K562 (cell line): Measurements from ENCODE around the gene FMOD. TPM values are rescaled to one million over a fixed set of nuclear protein-coding genes. Genes with fewer than 3 reads are reported as not detected.

Experiments used
- ATAC-seq: fragments of 200-7000 bp; cut with Tn5 transposase; 3 replicates; pipeline ENCODE4 v1.9.1; 2020; ENCODE audit warnings: moderate library complexity
- BruUV-seq: library from RNA; stranded (reverse); fragments of 400-500 nt; replicated peaks from 2 replicates; lab custom pipeline; 2021; lab: Mats Ljungman, UMichigan
- CTCF ChIA-PET: fragments of 300-600 bp; formaldehyde crosslinking; extraction: SDS; loops from one replicate; lab custom pipeline; 2021; ENCODE audit warnings: low intra/inter-chr PET ratio; lab: Yijun Ruan, JAX
- POLR2A ChIA-PET: fragments of 300-600, 350-650 bp; sonication (Branson Sonifier 250); formaldehyde crosslinking; extraction: SDS; loops from one replicate; lab custom pipeline; 2021; ENCODE audit warnings: antibody characterized with exemption, inconsistent platforms; lab: Yijun Ruan, JAX
- DNase-seq, 4 experiments: peaks; one replicate each; pipeline versions ENCODE4 v3.0.0 to v3.0.0-alpha.2; 2011 to 2018; ENCODE audit warnings: low spot score in 3 of 4, mixed read lengths in 3 of 4; ENCODE audit errors: extremely low read depth in 1 of 4
- FAIRE-seq: peaks from 2 replicates; lab custom pipeline; 2011; peaks lifted over from hg19 to GRCh38; lab: Jason Lieb, UNC
- H2AFZ ChIP-seq: 2 replicates; pipeline ENCODE4 v1.6.0; 2011; ENCODE audit warnings: low read depth, low read length, control low read depth, inconsistent platforms
- H3K27ac ChIP-seq: fragments of 200-600 bp; 3 replicates; pipeline ENCODE4 v1.8.0; 2011; ENCODE audit warnings: low read depth, mild to moderate bottlenecking, control low read depth, inconsistent platforms, low read length, moderate library complexity, mixed read lengths; ENCODE audit errors: extremely low read depth
- H3K27me3 ChIP-seq, 2 experiments: fragments of 300-600 bp in 1 of 2; 2 replicates in 1 of 2; 3 replicates in 1 of 2; pipeline versions ENCODE4 v1.6.0 to v1.8.0; 2011; ENCODE audit warnings: inconsistent platforms in 2 of 2, low read length in 2 of 2, mild to moderate bottlenecking in 1 of 2, mixed read lengths in 1 of 2, moderate library complexity in 1 of 2; ENCODE audit not compliant: control insufficient read depth in 2 of 2, insufficient read depth in 2 of 2
- H3K36me3 ChIP-seq: fragments of 300-600 bp; 3 replicates; pipeline ENCODE4 v1.8.0; 2011; ENCODE audit warnings: mild to moderate bottlenecking, low read length, inconsistent platforms; ENCODE audit not compliant: control insufficient read depth, insufficient read depth
- H3K4me1 ChIP-seq, 2 experiments: fragments of 200-600 bp in 1 of 2; replicated peaks in 1 of 2; 2 replicates in 1 of 2; 3 replicates in 1 of 2; pipeline versions ENCODE4 v1.5.1 to v1.8.0; 2011; ENCODE audit warnings: inconsistent platforms in 2 of 2, low read length in 2 of 2, mild to moderate bottlenecking in 1 of 2, mixed read lengths in 1 of 2, moderate library complexity in 1 of 2; ENCODE audit not compliant: control insufficient read depth in 2 of 2, insufficient read depth in 2 of 2
- H3K4me2 ChIP-seq: 2 replicates; pipeline ENCODE4 v1.6.1; 2011; ENCODE audit warnings: low read length, control low read depth, inconsistent platforms, mixed read lengths; ENCODE audit not compliant: insufficient read depth
- H3K4me3 ChIP-seq: fragments of 200-600 bp; sonication (generic), shearing (Covaris generic); 2 replicates; pipeline ENCODE4 v1.5.1; 2016; ENCODE audit warnings: control low read depth, inconsistent platforms
- H3K79me2 ChIP-seq: fragments of 200-600 bp; 3 replicates; pipeline ENCODE4 v1.8.0; 2011; ENCODE audit warnings: low read length, inconsistent platforms; ENCODE audit not compliant: control insufficient read depth, insufficient read depth
- H3K9ac ChIP-seq, 2 experiments: 2 replicates each; pipeline versions ENCODE4 v1.6.0 to v1.6.1; 2011; ENCODE audit warnings: low read depth in 2 of 2, low read length in 2 of 2, control low read depth in 1 of 2, inconsistent platforms in 1 of 2, mild to moderate bottlenecking in 1 of 2, mixed read lengths in 1 of 2; ENCODE audit not compliant: insufficient read depth in 1 of 2
- H3K9me1 ChIP-seq: one replicate; pipeline ENCODE4 v1.6.0; 2011; ENCODE audit warnings: inconsistent platforms, mild to moderate bottlenecking, low read length, moderate library complexity; ENCODE audit not compliant: control insufficient read depth, insufficient read depth
- H3K9me3 ChIP-seq: replicated peaks from 2 replicates; pipeline ENCODE4 v1.5.1; 2011; ENCODE audit warnings: low read depth, low read length, inconsistent platforms; ENCODE audit not compliant: control insufficient read depth, insufficient read depth
- H4K20me1 ChIP-seq: replicated peaks from 2 replicates; pipeline ENCODE4 v1.6.1; 2011; ENCODE audit warnings: low read length, inconsistent platforms, mixed read lengths; ENCODE audit not compliant: control insufficient read depth, insufficient read depth
- C11orf30 ChIP-seq: fragments of 450-650 bp; IDR thresholded peaks from 2 replicates; pipeline ENCODE4 v1.6.1; 2016; ENCODE audit warnings: low read depth, mild to moderate bottlenecking
- CBX2 ChIP-seq: fragments of 200-600 bp; sonication (generic); IDR thresholded peaks from one replicate; pipeline ENCODE4 v1.6.1; 2012; ENCODE audit warnings: mild to moderate bottlenecking, low read length, inconsistent platforms; ENCODE audit not compliant: insufficient read depth, poor library complexity, severe bottlenecking
- ETV6 ChIP-seq, 3 experiments: fragments of 150-350 bp in 1 of 3; sonication (generic) in 1 of 3; formaldehyde crosslinking in 1 of 3; IDR thresholded peaks; 2 replicates each; pipeline versions ENCODE4 v1.6.1 to v1.8.0; 2014 to 2022; ENCODE audit warnings: borderline replicate concordance in 2 of 3, low read depth in 2 of 3, antibody characterized with exemption in 1 of 3, low read length in 1 of 3, mild to moderate bottlenecking in 1 of 3, missing genetic modification reagents in 1 of 3
- GATAD2B ChIP-seq: fragments of 450-650 bp; IDR thresholded peaks from 2 replicates; pipeline ENCODE4 v1.6.1; 2017; ENCODE audit warnings: mild to moderate bottlenecking, borderline replicate concordance
- KHSRP ChIP-seq: fragments of 450-650 bp; IDR thresholded peaks from 2 replicates; pipeline ENCODE4 v1.6.1; 2017
- MAFF ChIP-seq: IDR thresholded peaks from 2 replicates; pipeline ENCODE4 v1.6.1; 2012; ENCODE audit warnings: low read length, improper control_type of control experiment
- MAFG ChIP-seq: fragments of 450-650 bp; conservative IDR thresholded peaks from 2 replicates; pipeline ENCODE4 v1.6.1; 2016; ENCODE audit warnings: missing genetic modification characterization, missing compliant biosample characterization
- MAFK ChIP-seq: IDR thresholded peaks from 2 replicates; pipeline ENCODE4 v1.6.1; 2011; ENCODE audit warnings: low read length, improper control_type of control experiment
- NFE2 ChIP-seq: IDR thresholded peaks from 2 replicates; pipeline ENCODE4 v1.6.1; 2014; ENCODE audit warnings: antibody characterized with exemption, low read depth
- NFE2L1 ChIP-seq: fragments of 450-650 bp; IDR thresholded peaks from 2 replicates; pipeline ENCODE4 v1.6.1; 2016; ENCODE audit warnings: missing genetic modification characterization, low read depth, mild to moderate bottlenecking, missing compliant biosample characterization, moderate library complexity, borderline replicate concordance
- NFYB ChIP-seq: IDR thresholded peaks from 2 replicates; pipeline ENCODE4 v1.6.1; 2011; ENCODE audit warnings: mild to moderate bottlenecking, moderate library complexity; ENCODE audit not compliant: insufficient read length; ENCODE audit errors: extremely low read depth
- SREBF2 ChIP-seq: sonication (generic); formaldehyde crosslinking; IDR thresholded peaks from 2 replicates; pipeline ENCODE4 v1.4.0; 2020; ENCODE audit warnings: mild to moderate bottlenecking, missing genetic modification reagents
- ZBTB8A ChIP-seq: fragments of 450-650 bp; IDR thresholded peaks from 2 replicates; pipeline ENCODE4 v1.6.1; 2018; ENCODE audit warnings: mild to moderate bottlenecking, moderate library complexity; ENCODE audit not compliant: partially characterized antibody
- ZNF316 ChIP-seq: fragments of 450-650 bp; IDR thresholded peaks from 2 replicates; pipeline ENCODE4 v1.6.1; 2016
- ZNF644 ChIP-seq: fragments of 200-800 bp; sonication (Bioruptor generic); IDR thresholded peaks from 2 replicates; pipeline ENCODE4 v1.6.1; 2016; ENCODE audit warnings: low read depth, missing genetic modification characterization, missing compliant biosample characterization
- WGBS: fragments of 100-300 bp; shearing (Covaris generic); methylation state at CpG from one replicate; pipeline ENCODE4 v1.1.6; 2016; ENCODE audit warnings: low coverage, mixed read lengths; ENCODE audit not compliant: insufficient coverage; ENCODE audit errors: missing lambda C conversion rate; 5-methylcytosine and 5-hydroxymethylcytosine counted together
- in situ Hi-C: fragments of 300-500 bp; cut with MboI; formaldehyde crosslinking; loops from 4 replicates; pipeline ENCODE4 v1.15.0; 2018; ENCODE audit warnings: inconsistent platforms, mixed read lengths
- intact Hi-C: fragments of 100-400 bp; cut with micrococcal nuclease; formaldehyde crosslinking; loops from 2 replicates; pipeline ENCODE4 v1.14.2; 2022
- polyA plus RNA-seq, 8 experiments: library from polyadenylated mRNA; depleted of rRNA in 4 of 8; stranded (reverse) in 5 of 8; unstranded in 3 of 8; fragments of >200 nt; fragmentation: Nextera tagmentation in 2 of 8; fragmentation: Illumina TruSeq in 1 of 8; extraction: Ambion mirVana in 2 of 8; extraction: Trizol in 1 of 8; gene quantifications; 2 replicates each; pipeline versions ENCODE4 v1.2.1 to v1.2.3, GENCODE V29; 2011 to 2014; ENCODE audit warnings: inconsistent platforms in 1 of 8, missing spikeins in 1 of 8
- total RNA-seq, 7 experiments: library from RNA; depleted of rRNA in 6 of 7; stranded (reverse); fragments of >200 nt in 6 of 7; fragmentation: Illumina TruSeq in 2 of 7; extraction: Trizol in 2 of 7; gene quantifications; 2 replicates each; pipeline versions ENCODE4 v1.2.1 to v1.2.3, GENCODE V29; 2011 to 2021; ENCODE audit warnings: low replicate concordance in 1 of 7
- TF ChIP-seq, protein P1 (sequence below), 2 experiments: fragments of 200-800 bp in 1 of 2; sonication (Bioruptor generic) in 1 of 2; sonication (generic) in 1 of 2; formaldehyde crosslinking in 1 of 2; IDR thresholded peaks in 1 of 2; conservative IDR thresholded peaks in 1 of 2; 2 replicates each; pipeline versions ENCODE4 v1.5.0 to v1.6.1; 2016 to 2020; ENCODE audit warnings: missing compliant biosample characterization in 1 of 2, missing genetic modification characterization in 1 of 2, missing genetic modification reagents in 1 of 2
- TF ChIP-seq, protein P2 (sequence below): sonication (generic); formaldehyde crosslinking; IDR thresholded peaks from 2 replicates; pipeline ENCODE4 v1.8.0; 2022; ENCODE audit warnings: mild to moderate bottlenecking, low read depth, missing genetic modification reagents
- TF ChIP-seq, protein P3 (sequence below): sonication (generic); formaldehyde crosslinking; IDR thresholded peaks from 2 replicates; pipeline ENCODE4 v1.8.1; 2023; ENCODE audit warnings: mild to moderate bottlenecking, missing genetic modification reagents, moderate library complexity

Gene FMOD
- total and polyA plus RNA-seq, 9 of the 15 experiments (the other 6 are each of a cell fraction or from before 2014, with no cell fraction given) = 0.03 to 0.13 (median 0.03) TPM; not detected in 6

DNA sequence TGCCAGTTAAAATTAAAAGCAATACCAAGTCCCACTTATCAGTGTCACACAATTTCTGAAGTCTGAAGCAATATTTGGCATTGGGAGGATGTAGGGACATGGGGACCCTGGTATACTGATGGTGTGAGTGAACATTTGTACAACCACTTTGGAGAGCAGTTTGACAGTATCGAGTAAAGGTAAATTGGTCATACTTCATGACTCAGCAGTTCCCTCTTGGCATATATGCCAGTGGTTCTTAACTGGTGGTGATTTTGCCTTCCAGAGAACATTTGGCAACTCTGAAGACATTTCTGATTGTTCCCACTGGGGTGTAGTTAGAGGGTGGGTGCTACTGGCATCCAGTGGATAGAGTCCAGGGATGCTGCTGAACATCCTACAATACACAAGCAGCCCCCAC is 19.7 kb downstream of the FMOD start:
- FAIRE-seq (no peak), ATAC-seq (no peak), DNase-seq (no peak)
- peaks cover 14 to 31% of the 10 kb centered on the region in 2 experiments; a peak in 4 of 5 replicates for H3K27me3 ChIP-seq
- H4K20me1 ChIP-seq = no peaks in the 10 kb centered on the region
- no peak overlapping the region for H2AFZ ChIP-seq
- BruUV-seq = no TSS peak
- no peaks in the 10 kb centered on the region for H3K9me1 ChIP-seq
- in situ Hi-C loops = loop anchor here (5.0 kb wide), 1 partner anchor 299 kb away; no protein-coding TSS in a partner anchor
- H3K4me2 ChIP-seq = no peak overlapping the region
- WGBS = 0% methylated on average over 1 of the region's 1 CpG
- POLR2A ChIA-PET = interaction anchor here (1.9 kb wide), 1 partner anchor 53 kb away, joined by 4 read pairs; no protein-coding TSS in a partner anchor
- peaks cover 17% of the 10 kb centered on the region in 2 experiments; a peak in 4 of 5 replicates for H3K4me1 ChIP-seq
- H3K9me3 ChIP-seq = no peaks in the 10 kb centered on the region
- H3K79me2 ChIP-seq = no peaks in the 10 kb centered on the region
- intact Hi-C loops = loop anchor here (10.0 kb wide), 1 partner anchor 296 kb away; no protein-coding TSS in a partner anchor
- H3K4me3 ChIP-seq = no peak overlapping the region
- peak; percentile 53; the same call in 1 of the 2 replicates for TF ChIP-seq NFE2L1 (tag)
- TF ChIP-seq NFYB = no peak
- TF ChIP-seq, protein P1, sequence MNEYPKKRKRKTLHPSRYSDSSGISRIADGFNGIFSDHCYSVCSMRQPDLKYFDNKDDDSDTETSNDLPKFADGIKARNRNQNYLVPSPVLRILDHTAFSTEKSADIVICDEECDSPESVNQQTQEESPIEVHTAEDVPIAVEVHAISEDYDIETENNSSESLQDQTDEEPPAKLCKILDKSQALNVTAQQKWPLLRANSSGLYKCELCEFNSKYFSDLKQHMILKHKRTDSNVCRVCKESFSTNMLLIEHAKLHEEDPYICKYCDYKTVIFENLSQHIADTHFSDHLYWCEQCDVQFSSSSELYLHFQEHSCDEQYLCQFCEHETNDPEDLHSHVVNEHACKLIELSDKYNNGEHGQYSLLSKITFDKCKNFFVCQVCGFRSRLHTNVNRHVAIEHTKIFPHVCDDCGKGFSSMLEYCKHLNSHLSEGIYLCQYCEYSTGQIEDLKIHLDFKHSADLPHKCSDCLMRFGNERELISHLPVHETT (CRISPR knock-in tag; conservative IDR thresholded peaks at IDR 0.05 in 1 of 2, IDR thresholded peaks at IDR 0.05 in 1 of 2) = no peak
- no peak for TF ChIP-seq CBX2
- TF ChIP-seq MAFK = peak; percentile 77
- peak; percentile 86 for TF ChIP-seq C11orf30
- TF ChIP-seq, protein P2, sequence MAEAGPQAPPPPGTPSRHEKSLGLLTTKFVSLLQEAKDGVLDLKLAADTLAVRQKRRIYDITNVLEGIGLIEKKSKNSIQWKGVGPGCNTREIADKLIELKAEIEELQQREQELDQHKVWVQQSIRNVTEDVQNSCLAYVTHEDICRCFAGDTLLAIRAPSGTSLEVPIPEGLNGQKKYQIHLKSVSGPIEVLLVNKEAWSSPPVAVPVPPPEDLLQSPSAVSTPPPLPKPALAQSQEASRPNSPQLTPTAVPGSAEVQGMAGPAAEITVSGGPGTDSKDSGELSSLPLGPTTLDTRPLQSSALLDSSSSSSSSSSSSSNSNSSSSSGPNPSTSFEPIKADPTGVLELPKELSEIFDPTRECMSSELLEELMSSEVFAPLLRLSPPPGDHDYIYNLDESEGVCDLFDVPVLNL (CRISPR knock-in tag) = no peak
- no peak for TF ChIP-seq SREBF2 (CRISPR knock-in tag)
- peak; percentile 77 for TF ChIP-seq MAFF
- no peak for TF ChIP-seq ZBTB8A
- no peak for TF ChIP-seq KHSRP
- no peak for TF ChIP-seq ETV6 (IDR thresholded peaks at IDR 0.05; ENCODE audit: borderline replicate concordance in 1 of 2, low read depth in 2 of 2, low read length in 1 of 2)
- TF ChIP-seq ETV6 (CRISPR knock-in tag; IDR thresholded peaks at IDR 0.05; ENCODE audit: borderline replicate concordance) = no peak
- peak; percentile 92 for TF ChIP-seq ZNF316
- TF ChIP-seq, protein P3, sequence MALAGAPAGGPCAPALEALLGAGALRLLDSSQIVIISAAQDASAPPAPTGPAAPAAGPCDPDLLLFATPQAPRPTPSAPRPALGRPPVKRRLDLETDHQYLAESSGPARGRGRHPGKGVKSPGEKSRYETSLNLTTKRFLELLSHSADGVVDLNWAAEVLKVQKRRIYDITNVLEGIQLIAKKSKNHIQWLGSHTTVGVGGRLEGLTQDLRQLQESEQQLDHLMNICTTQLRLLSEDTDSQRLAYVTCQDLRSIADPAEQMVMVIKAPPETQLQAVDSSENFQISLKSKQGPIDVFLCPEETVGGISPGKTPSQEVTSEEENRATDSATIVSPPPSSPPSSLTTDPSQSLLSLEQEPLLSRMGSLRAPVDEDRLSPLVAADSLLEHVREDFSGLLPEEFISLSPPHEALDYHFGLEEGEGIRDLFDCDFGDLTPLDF (CRISPR knock-in tag) = no peak
- no peak for TF ChIP-seq ZNF644 (tag)
- TF ChIP-seq NFE2 = peak; percentile 61
- TF ChIP-seq MAFG (tag) = peak; percentile 88
- no peak for TF ChIP-seq GATAD2B
- TF ChIP-seq, all 486 proteins: peak for 7
- H3K27ac ChIP-seq = no peak overlapping the region
- H3K9ac ChIP-seq = no peak overlapping the region
- no peaks in the 10 kb centered on the region for H3K36me3 ChIP-seq
- CTCF ChIA-PET = interaction anchor here (0.6 kb wide), 1 partner anchor 128 kb away, joined by 3 read pairs; no protein-coding TSS in a partner anchor
